ENCODE measurements around the gene NUDT14. TPM values are rescaled to one million over a fixed set of nuclear protein-coding genes. Genes with fewer than 3 reads are reported as not detected.

The NUDT14 gene
- total and polyA plus RNA-seq, 2 of the 8 experiments (the other 6 are each of a cell fraction or from before 2014, with no cell fraction given), result 25.5 to 33.3 TPM

DNA sequence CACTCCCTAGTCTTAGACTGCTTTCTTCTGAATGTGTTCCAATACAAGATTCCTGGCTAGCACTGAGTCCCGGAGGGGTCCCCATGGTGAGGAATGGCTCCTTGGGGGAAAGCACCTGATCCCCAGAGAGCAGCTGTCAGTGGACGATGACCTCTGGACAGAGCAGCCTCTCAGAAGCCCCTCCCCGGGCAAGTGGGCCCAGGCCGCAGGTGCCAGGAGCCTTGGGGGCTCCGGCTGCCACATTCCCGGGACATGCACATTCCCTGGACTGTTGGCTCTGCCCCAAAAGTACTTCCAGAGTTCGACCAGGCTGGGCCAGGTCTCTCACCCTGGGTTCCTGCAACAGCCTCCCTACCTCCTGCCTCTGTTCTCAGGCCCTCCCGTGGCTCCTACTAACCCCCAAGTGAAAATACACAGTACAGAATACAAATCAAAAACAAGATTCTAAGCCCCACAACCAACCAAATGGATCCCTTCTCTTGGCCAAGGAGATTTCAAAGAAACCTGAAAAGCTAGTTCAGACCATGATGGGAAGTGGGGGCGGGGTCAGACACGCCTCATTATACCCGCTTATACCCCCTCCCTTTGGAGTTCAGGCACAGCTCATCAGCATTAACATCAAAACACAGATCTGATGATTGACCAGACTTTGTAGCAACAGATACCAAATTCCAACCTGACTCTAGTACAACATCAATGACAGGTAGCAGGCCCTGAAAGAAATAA, 43.9 kb upstream of the NUDT14 start:
- Histone ChIP-seq H2AFZ (ENCODE audit: low read length) (no peak overlapping the region), H3K4me1 (replicated peaks in 1 of 4; ENCODE audit: control insufficient read depth in 3 of 4, insufficient read depth in 4 of 4, low read length in 3 of 4) (no peaks in the 10 kb centered on the region), H3K23ac (ENCODE audit: insufficient read length) (no peak overlapping the region), H4K8ac (ENCODE audit: extremely low read depth, insufficient read depth, low read length) (no peak overlapping the region), H3K4me2 (ENCODE audit: insufficient read depth in 1 of 2, low read depth in 2 of 2, low read length in 2 of 2) (no peak overlapping the region), H3K4ac (replicated peaks; ENCODE audit: insufficient read length, low read depth, low read length) (no peak overlapping the region), H3K23me2 (ENCODE audit: low read depth, low read length) (peaks cover 2% of the 10 kb centered on the region; the same call in 1 of the 2 replicates), H3K27ac (ENCODE audit: low read depth, low read length) (no peak overlapping the region), H4K5ac (ENCODE audit: insufficient read length, low read depth, low read length) (no peak overlapping the region), H3K9ac (replicated peaks in 1 of 4; ENCODE audit: extremely low read depth in 1 of 4, low read depth in 3 of 4, low read length in 3 of 4) (no peak overlapping the region), H3K79me2 (ENCODE audit: control insufficient read depth in 1 of 2, insufficient read depth in 2 of 2, low read length in 2 of 2) (no peaks in the 10 kb centered on the region), H2AK5ac (ENCODE audit: low read depth, low read length) (no peak overlapping the region), H4K91ac (replicated peaks; ENCODE audit: insufficient read length, low read length) (no peak overlapping the region), H4K20me1 (replicated peaks in 1 of 2; ENCODE audit: control insufficient read depth in 1 of 2, insufficient read depth in 2 of 2, low read length in 2 of 2) (peaks cover 0 to 10% of the 10 kb centered on the region in 2 experiments), H2BK20ac (ENCODE audit: low read length) (no peak overlapping the region), H2BK120ac (replicated peaks; ENCODE audit: low read depth, low read length) (no peak overlapping the region), H2BK12ac (ENCODE audit: low read depth, low read length) (no peak overlapping the region), H3K4me3 (ENCODE audit: extremely low read depth in 1 of 4, insufficient read depth in 2 of 4, low read depth in 3 of 4, low read length in 4 of 4) (no peak overlapping the region), H3K14ac (ENCODE audit: insufficient read length) (no peak overlapping the region), H2BK5ac (ENCODE audit: low read depth, low read length) (no peak overlapping the region), H3K56ac (replicated peaks; ENCODE audit: insufficient read length, low read depth, low read length) (no peak overlapping the region), H2BK15ac (ENCODE audit: low read length) (no peak overlapping the region), H3K79me1 (ENCODE audit: low read depth, low read length) (no peaks in the 10 kb centered on the region), H3K36me3 (ENCODE audit: control insufficient read depth in 2 of 4, insufficient read depth in 4 of 4, low read length in 3 of 4) (no peaks in the 10 kb centered on the region; a peak in 3 of 8 replicates), H3K27me3 (replicated peaks in 1 of 4; ENCODE audit: control insufficient read depth in 3 of 4, extremely low read depth in 1 of 4, insufficient read depth in 3 of 4, low read length in 3 of 4) (no peaks in the 10 kb centered on the region), H3K18ac (ENCODE audit: extremely low read depth, low read length) (no peak overlapping the region), H3K9me3 (ENCODE audit: insufficient read depth in 2 of 2, low read depth in 1 of 2, low read length in 1 of 2) (no peaks in the 10 kb centered on the region)
- DNase-seq (ENCODE audit: low read depth in 1 of 2, low spot score in 2 of 2) (no peak), FAIRE-seq (no peak)
- CTCF ChIA-PET (ENCODE audit: partially characterized antibody), result interaction anchor here (0.6 to 1.8 kb wide), 8 partner anchors 11 to 66 kb away, joined by 3 to 9 read pairs (median 3); no protein-coding TSS in a partner anchor
- POLR2A ChIA-PET (ENCODE audit: partially characterized antibody), result no interaction called here
- WGBS, 2 experiments (ENCODE audit: extremely low coverage in 1 of 2, insufficient coverage in 1 of 2, insufficient read length in 1 of 2, insufficient replicate concordance in 2 of 2, low coverage in 1 of 2, low lambda C conversion rate in 2 of 2, missing lambda C conversion rate in 1 of 2), result 92% methylated on average over 10 of the region's 11 CpGs; no CpG with 5 or more reads in 1 of the 2 experiments
- TF ChIP-seq SIRT6 (IDR thresholded peaks at IDR 0.05; ENCODE audit: low read length) (no peak), MAFK (IDR thresholded peaks at IDR 0.05; ENCODE audit: low read depth, low read length) (no peak), RNF2 (IDR thresholded peaks at IDR 0.05; ENCODE audit: borderline replicate concordance, low read depth, low read length, missing control alignments, poor library complexity, severe bottlenecking) (no peak), POLR2AphosphoS5 (IDR thresholded peaks at IDR 0.05; ENCODE audit: low read depth, low read length) (no peak), RXRA (IDR thresholded peaks at IDR 0.05; ENCODE audit: insufficient read depth, low read depth, low read length) (no peak), ATF3 (IDR thresholded peaks at IDR 0.05; ENCODE audit: insufficient read depth, low read depth, low read length) (no peak), SP1 (IDR thresholded peaks at IDR 0.05; ENCODE audit: low read depth, low read length) (no peak), NRF1 (IDR thresholded peaks at IDR 0.05; ENCODE audit: low read depth, low read length) (no peak), CTBP2 (IDR thresholded peaks at IDR 0.05; ENCODE audit: borderline replicate concordance, insufficient read depth, insufficient read length, low read length) (no peak), SIN3A (conservative IDR thresholded peaks at IDR 0.05 in 1 of 2, IDR thresholded peaks at IDR 0.05 in 1 of 2; ENCODE audit: low read depth in 1 of 2, low read length in 2 of 2) (no peak), ZNF274 (IDR thresholded peaks at IDR 0.05; ENCODE audit: borderline replicate concordance, extremely low read depth, low read length) (no peak), KDM5A (IDR thresholded peaks at IDR 0.05; ENCODE audit: low read length) (no peak)
